Ovary (tissue), 9 donors: ENCODE data around the gene DROSHA. TPM values are rescaled to one million over a fixed set of nuclear protein-coding genes. Genes with fewer than 3 reads are reported as not detected.

Experiments used
- DNase-seq, 5 donors: peaks; one replicate each; pipeline ENCODE4 v3.0.0-alpha.2; 2019 to 2020
- H3K27ac ChIP-seq, 2 donors: fragments of 200-600 bp; one replicate each; pipeline versions ENCODE4 v1.5.1 to v1.8.0; 2019 to 2022
- H3K27me3 ChIP-seq: fragments of 200-600 bp; one replicate; pipeline ENCODE4 v1.8.0; 2022
- H3K36me3 ChIP-seq: fragments of 200-600 bp; sonication (generic); one replicate; pipeline ENCODE4 v1.5.1; 2019
- H3K4me1 ChIP-seq: one replicate; pipeline ENCODE4 v1.8.1; 2013; ENCODE audit warnings: mild to moderate bottlenecking, moderate library complexity; ENCODE audit not compliant: insufficient read depth
- H3K4me3 ChIP-seq: fragments of 200-600 bp; sonication (generic); one replicate; pipeline ENCODE4 v1.5.1; 2017
- H3K9me3 ChIP-seq, 2 donors: fragments of 200-600 bp in 1 of 2; sonication (generic) in 1 of 2; one replicate each; pipeline versions ENCODE4 v1.5.1 to v1.8.1; 2013 to 2019; ENCODE audit warnings: mild to moderate bottlenecking in 1 of 2, moderate library complexity in 1 of 2
- CTCF ChIP-seq, 3 donors: fragments of 450-650 bp in 2 of 3; fragments of 200-600 bp in 1 of 3; IDR thresholded peaks; one replicate each; pipeline versions ENCODE4 v1.5.1 to v1.8.0; 2016 to 2022; ENCODE audit warnings: antibody characterized with exemption in 3 of 3, mild to moderate bottlenecking in 1 of 3
- EP300 ChIP-seq: sonication (generic); formaldehyde crosslinking; IDR thresholded peaks from one replicate; pipeline ENCODE4 v1.6.1; 2017; ENCODE audit warnings: antibody characterized with exemption
- POLR2A ChIP-seq: fragments of 450-650 bp; IDR thresholded peaks from one replicate; pipeline ENCODE4 v1.6.1; 2017; ENCODE audit warnings: antibody characterized with exemption, mild to moderate bottlenecking, moderate library complexity
- WGBS, 3 donors: extraction: QIAGEN DNeasy Blood & Tissue Kit in 1 of 3; methylation state at CpG; one replicate each; pipeline versions ENCODE4 v1.1.5 to v1.1.7; 2013 to 2017; 5-methylcytosine and 5-hydroxymethylcytosine counted together
- intact Hi-C, 4 donors: fragments of 100-400 bp; cut with DNase I; formaldehyde crosslinking; loops; one replicate each; pipeline versions ENCODE4 v1.11.0 to v1.15.1; 2022 to 2023
- polyA plus RNA-seq, 2 donors: library from polyadenylated mRNA; stranded (reverse); fragments of 200-250 nt in 1 of 2; fragments of 350-450 nt in 1 of 2; fragmentation: Illumina TruSeq in 1 of 2; extraction: RNeasy Lipid Tissue Mini Kit (QIAGEN cat#74804) in 1 of 2; gene quantifications; one replicate each; pipeline ENCODE4 v1.2.3, GENCODE V29; 2013 to 2014
- total RNA-seq, 7 donors: library from RNA; depleted of rRNA in 2 of 7; stranded (reverse); fragments of >200 nt in 2 of 7; fragmentation: NEBNext Ultra II Directional in 3 of 7; extraction: Animal tissue kit (Norgen Biotek cat#: 25700) in 3 of 7; gene quantifications; one replicate each; pipeline versions ENCODE4 v1.1.0 to v1.2.4, GENCODE V29; 2016 to 2023
- donor health status: DM: no; HTN: no; CAD: no; lungs with moderate emphysema.
- donor health status: DM: no; HTN: no; CAD: no.
- donor health status: Bipolar disorder and iron deficiency.
- donor health status: DM: yes; HTN: yes; CAD: no.
- donor health status: DM: no; HTN: no; CAD: no.
- donor health status: DM: yes; HTN: yes; CAD: no.

DROSHA gene
- total and polyA plus RNA-seq, 9 donors, result 30.5 to 75.7 (median 50.3) TPM

DNA sequence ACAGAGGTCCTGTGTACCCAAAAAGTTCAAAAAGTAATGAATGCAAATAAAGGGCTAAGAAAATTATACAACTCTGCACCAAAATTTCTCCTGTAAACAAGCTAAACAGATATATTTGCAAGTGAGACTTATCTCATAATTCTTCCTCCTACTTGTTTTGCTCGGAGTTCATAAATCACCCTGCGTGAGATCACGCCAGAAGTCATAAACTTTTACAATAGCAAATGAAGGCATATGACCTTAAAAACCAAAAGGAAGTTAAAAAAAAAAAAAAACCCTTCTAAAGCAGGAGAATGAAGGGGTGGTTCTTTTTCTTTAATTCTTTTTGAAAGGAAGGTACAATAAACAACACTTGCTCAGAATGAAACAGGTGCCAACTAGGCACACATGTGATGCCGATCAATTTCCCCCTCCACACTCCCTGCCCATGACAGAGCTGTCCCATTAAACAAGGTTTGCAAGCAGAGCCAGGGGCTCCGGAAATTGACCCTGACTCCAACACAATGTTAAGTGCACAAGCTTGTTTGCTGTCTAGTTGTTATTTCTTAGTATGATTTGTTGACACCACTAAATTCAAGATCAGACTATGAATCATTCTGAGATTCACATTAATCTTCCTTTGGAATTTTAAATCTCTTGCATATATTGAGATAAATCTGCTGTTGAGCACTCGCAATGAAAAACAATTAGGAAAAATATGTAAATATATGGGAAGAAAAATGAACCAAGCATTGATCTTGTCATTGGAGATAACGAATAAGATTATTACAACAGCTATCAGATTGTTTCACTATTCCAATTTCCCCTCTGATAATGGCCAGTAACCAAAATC is 46.3 kb downstream of the DROSHA start:
- intact Hi-C loops, result no loop called here
- Histone ChIP-seq H3K4me1 (peaks cover 2% of the 10 kb centered on the region), H3K27me3 (no peaks in the 10 kb centered on the region), H3K4me3 (no peak overlapping the region), H3K27ac (no peak overlapping the region), H3K36me3 (no peaks in the 10 kb centered on the region), H3K9me3 (no peaks in the 10 kb centered on the region)
- TF ChIP-seq POLR2A, result no peak
- no peak for TF ChIP-seq CTCF (IDR thresholded peaks at IDR 0.05)
- TF ChIP-seq EP300, result no peak
- 44 to 58% (median 48%) methylated on average over 7 of the region's 7 CpGs for WGBS, 3 donors
- DNase-seq, result no peak

- H3K4me1 ChIP-seq, result peaks cover 2% of the 10 kb centered on the region
- no peak for TF ChIP-seq POLR2A
- no peak for TF ChIP-seq CTCF (IDR thresholded peaks at IDR 0.05)
- no peak for TF ChIP-seq EP300
- H3K9me3 ChIP-seq, result no peaks in the 10 kb centered on the region
- intact Hi-C loops, result no loop called here
- H3K36me3 ChIP-seq, result no peaks in the 10 kb centered on the region
- no peak for DNase-seq
- H3K27ac ChIP-seq, result no peak overlapping the region
- 80 to 84% (median 82%) methylated on average over 3 of the region's 3 CpGs for WGBS, 3 donors
- no peak overlapping the region for H3K4me3 ChIP-seq
- H3K27me3 ChIP-seq, result no peaks in the 10 kb centered on the region
Measured at GRCh38 chr5:31481531-31482165, 50.2 kb downstream of the DROSHA start.

GRCh38 chr5:31479706-31480105 is 52.2 kb downstream of the DROSHA start:
- no peak for TF ChIP-seq EP300
- no peak for TF ChIP-seq CTCF (IDR thresholded peaks at IDR 0.05)
- no peak for TF ChIP-seq POLR2A
- H3K4me3 ChIP-seq, result no peak overlapping the region
- intact Hi-C loops, result no loop called here
- no peaks in the 10 kb centered on the region for H3K27me3 ChIP-seq
- WGBS, 3 donors, result 96 to 99% (median 97%) methylated on average over 2 of the region's 2 CpGs
- no peak for DNase-seq
- no peaks in the 10 kb centered on the region for H3K9me3 ChIP-seq
- no peak overlapping the region for H3K27ac ChIP-seq
- no peaks in the 10 kb centered on the region for H3K36me3 ChIP-seq
- H3K4me1 ChIP-seq, result no peaks in the 10 kb centered on the region

GRCh38 chr5:31478901-31479300 is 53.0 kb downstream of the DROSHA start:
- no peak for DNase-seq
- no peaks in the 10 kb centered on the region for H3K36me3 ChIP-seq
- H3K4me1 ChIP-seq, result no peaks in the 10 kb centered on the region
- no peak overlapping the region for H3K27ac ChIP-seq
- H3K27me3 ChIP-seq, result no peaks in the 10 kb centered on the region
- intact Hi-C loops, result no loop called here
- H3K4me3 ChIP-seq, result no peak overlapping the region
- TF ChIP-seq POLR2A, result no peak
- no peaks in the 10 kb centered on the region for H3K9me3 ChIP-seq

GRCh38 chr5:31477971-31478370 is 53.9 kb downstream of the DROSHA start:
- Histone ChIP-seq H3K36me3 (no peaks in the 10 kb centered on the region), H3K9me3 (no peaks in the 10 kb centered on the region), H3K27me3 (no peaks in the 10 kb centered on the region), H3K4me1 (no peaks in the 10 kb centered on the region), H3K4me3 (no peak overlapping the region), H3K27ac (no peak overlapping the region)
- TF ChIP-seq POLR2A (no peak), EP300 (no peak), CTCF (IDR thresholded peaks at IDR 0.05) (no peak)
- intact Hi-C loops, result no loop called here
- WGBS, 3 donors, result 97 to 98% (median 97%) methylated on average over 5 of the region's 5 CpGs
- DNase-seq, result no peak
